ENCODE data around the gene KDM6B.

KDM6B gene

DNA sequence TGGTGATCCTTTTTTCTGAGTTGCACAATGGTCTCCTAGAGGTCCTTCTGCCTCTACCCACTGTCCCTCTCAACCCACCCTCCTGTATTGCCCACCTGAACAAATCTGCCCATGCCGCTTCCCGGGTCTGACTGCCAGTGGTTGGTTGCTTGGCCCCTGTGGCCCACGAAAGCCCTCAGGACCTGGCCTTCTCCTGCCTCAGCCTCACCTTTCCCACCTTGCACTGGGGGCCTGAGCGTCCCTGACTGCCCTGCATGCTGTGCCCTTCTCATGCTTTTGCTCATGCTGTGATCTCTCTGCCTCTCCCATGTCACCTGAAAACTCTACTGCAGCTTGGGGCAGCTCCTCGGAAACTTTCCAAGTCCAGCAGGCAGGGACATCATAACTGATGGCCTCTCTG, 13.8 kb upstream of the KDM6B start:
- no peak for DNase-seq (ENCODE audit: low read depth)

- no peak for DNase-seq (ENCODE audit: low read depth)
These were observed 11.9 kb upstream of the KDM6B start for GRCh38 chr17:7822126-7822525.

DNA sequence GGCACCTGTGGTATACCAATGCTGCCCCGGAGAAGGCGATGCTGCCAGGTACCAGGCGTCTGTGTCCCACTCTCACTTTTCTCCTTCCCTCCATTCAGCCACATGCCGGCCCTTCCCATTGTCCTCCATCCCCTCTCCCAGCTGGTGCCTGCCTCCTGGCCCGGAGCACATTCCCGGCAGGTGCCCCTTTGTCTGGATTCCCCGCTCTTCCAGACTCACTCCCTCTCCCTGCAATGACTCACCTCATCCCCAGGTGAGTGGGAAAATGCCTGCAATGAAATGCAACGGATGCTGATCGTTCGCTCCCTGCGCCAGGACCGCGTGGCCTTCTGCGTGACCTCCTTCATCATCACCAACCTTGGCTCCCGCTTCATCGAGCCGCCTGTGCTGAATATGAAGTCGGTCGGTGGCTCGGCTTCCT, 10.4 kb upstream of the KDM6B start:
- DNase-seq (ENCODE audit: low read depth): no peak

DNA sequence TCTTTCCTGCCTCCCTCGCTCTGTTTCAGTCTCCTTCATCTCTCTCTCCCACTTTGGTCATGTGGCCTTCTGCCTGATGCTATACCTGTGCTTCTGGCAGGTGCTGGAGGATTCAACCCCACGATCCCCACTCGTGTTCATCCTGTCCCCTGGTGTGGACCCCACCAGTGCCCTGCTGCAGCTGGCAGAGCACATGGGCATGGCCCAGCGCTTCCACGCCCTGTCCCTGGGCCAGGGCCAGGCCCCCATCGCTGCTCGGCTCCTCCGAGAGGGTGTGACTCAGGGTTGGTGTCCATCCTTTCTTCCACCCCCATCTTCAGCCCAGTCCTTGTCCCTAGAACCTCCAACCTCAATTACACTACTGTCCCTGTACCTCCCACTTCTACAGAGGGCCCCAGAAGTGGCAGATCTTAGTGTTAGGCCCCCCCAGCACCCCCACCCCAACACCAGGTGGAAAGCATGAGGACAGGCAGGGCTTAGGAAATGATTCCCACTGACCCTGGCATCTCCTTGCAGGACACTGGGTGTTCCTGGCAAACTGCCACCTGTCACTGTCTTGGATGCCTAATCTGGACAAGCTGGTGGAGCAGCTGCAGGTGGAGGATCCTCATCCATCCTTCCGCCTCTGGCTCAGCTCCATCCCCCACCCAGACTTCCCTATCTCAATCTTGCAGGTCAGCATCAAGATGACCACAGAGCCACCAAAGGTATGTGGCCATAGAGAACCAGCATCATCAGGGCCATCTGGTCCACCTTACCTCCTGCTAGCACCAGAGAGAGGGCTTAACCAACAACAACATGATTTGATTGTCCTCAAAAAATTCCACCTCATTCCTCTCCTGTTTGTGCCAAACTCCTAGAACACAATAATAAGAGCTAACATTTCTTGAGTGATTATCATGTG, 9.7 kb upstream of the KDM6B start:
- DNase-seq (ENCODE audit: low read depth): no peak

- DNase-seq (ENCODE audit: low read depth): no peak
These were observed 8.6 kb upstream of the KDM6B start for GRCh38 chr17:7825206-7825990.

- no peak for DNase-seq (ENCODE audit: low read depth)
These were observed 3.4 kb upstream of the KDM6B start for GRCh38 chr17:7830616-7831015.

GRCh38 chr17:7831233-7831632, 2.8 kb upstream of the KDM6B start:
- DNase-seq (ENCODE audit: low read depth): no peak

DNA sequence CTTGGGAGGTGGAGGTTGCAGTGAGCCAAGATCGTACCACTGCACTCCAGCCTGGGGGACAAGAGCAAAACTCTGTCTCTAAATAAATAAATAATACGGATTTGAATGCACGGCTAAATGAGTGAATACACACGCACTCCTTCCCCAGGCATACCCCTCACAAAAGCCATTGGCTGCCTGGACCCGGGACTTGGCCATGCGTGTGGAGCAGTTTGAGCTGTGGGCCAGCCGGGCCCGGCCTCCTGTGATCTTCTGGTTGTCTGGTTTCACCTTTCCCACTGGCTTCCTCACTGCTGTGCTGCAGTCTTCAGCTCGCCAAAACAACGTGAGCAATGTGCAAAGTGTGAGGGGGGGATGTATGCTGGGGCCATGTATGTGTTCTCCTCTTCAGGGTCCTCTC, 1.6 kb upstream of the KDM6B start:
- DNase-seq (ENCODE audit: low read depth): no peak

- no peak for DNase-seq (ENCODE audit: low read depth)
These were observed 814 bp upstream of the KDM6B start for GRCh38 chr17:7833011-7833794.

DNA sequence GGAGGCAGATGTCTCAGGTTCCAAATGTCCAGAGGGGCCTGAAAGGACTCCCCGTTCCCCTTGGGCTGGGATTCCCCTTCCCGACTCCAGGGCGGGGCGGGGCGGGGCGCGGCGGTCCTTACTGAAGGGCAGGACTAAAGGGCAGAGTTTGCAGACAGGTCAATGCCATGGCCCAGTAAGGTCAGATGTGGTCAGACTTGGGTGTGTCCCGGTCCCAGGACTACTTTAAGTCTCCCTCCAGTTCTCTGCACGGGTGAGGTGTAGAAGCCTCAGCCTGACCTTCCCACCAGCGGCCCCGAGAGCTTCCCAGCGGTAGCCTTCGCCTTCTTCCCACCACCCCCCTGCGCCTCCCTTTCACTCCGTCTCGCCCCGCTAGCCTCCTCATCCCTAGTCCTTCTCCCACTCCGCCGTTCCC, 532 bp downstream of the KDM6B start:
- DNase-seq (ENCODE audit: low read depth): no peak

GRCh38 chr17:7834957-7835813, 1.2 kb downstream of the KDM6B start:
- peak; percentile 97 for DNase-seq (ENCODE audit: low read depth)

GRCh38 chr17:7835814-7836595, 2.0 kb downstream of the KDM6B start:
- DNase-seq (ENCODE audit: low read depth): peak; percentile 54

- peak; percentile 85 for DNase-seq (ENCODE audit: low read depth)
These were observed 2.8 kb downstream of the KDM6B start for GRCh38 chr17:7836596-7837407.

- DNase-seq (ENCODE audit: low read depth): no peak
These were observed 3.5 kb downstream of the KDM6B start for GRCh38 chr17:7837408-7838088.

DNA sequence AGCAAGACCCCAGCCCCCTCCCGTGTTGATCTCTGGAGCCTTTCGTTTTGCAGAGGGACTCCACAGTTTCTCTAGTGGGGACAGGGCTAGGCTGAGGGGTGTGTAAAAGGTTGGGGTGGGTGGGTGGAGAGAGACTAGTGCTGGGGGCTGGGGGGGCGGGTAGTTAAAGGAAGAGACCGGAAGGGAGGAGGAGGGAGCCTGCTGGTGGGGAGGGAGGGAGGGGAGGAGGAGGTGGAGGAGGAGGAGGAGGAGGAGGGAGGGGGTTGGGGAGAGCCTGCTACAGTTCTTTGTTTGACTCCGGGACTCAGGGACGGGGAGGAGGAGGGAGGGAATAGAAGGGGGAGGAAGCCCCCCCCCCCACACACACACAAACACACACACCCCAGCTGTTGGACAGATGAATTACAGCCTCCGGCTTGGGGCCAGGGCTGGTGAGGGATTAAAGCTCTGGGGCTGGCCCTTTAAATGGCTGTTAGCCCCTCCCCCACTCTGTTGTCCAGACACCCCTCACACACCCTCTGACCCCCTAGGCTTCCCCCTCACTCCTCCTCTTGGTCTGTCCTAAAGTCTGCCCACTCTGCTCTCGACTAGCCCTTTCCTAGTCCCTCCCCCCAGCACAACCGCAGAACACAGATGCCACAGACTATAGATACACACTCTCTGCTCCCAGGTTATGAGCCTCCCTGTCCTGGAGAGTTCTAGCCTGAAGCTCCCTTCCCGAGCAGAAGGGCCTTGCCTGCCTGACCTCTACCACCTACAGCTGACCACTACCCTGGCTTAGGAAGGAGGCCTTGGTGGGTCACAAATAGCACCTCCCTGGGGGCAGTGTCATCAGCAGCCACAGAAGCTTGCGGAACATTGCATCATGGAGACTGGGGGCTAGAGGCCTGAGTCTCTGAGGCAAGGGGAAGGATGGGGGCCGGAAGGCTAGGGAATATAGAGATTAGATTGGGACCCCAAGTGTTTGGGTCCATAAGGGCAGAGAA, 4.4 kb downstream of the KDM6B start:
- DNase-seq (ENCODE audit: low read depth): peak; percentile 27

GRCh38 chr17:7839190-7839875, 5.3 kb downstream of the KDM6B start:
- DNase-seq (ENCODE audit: low read depth): no peak

DNA sequence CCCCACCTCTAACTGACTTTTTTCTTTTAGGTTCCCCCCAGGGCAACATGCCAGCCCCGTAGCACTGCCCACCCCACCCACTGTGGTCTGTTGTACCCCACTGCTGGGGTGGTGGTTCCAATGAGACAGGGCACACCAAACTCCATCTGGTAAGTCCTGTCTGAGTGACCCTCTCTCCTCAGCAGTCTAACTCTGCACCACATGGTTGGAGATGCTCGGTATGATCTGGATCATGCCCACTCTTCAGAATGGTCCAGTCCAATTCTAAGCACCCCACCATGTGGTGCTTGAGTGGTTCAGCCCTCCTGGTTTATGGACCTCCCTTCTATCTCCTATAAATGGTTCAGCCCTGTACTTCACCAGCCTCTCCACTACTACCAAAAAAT, 5.9 kb downstream of the KDM6B start:
- DNase-seq (ENCODE audit: low read depth): no peak

Measured in GM04504 (cell line).